ENCODE results near the gene PIAS1.

GRCh38 chr15:68051109-68051508, 3.0 kb upstream of the PIAS1 start:
- no peak for TF ChIP-seq YY1 (IDR thresholded peaks at IDR 0.05; ENCODE audit: insufficient read depth, insufficient read length)
- no peak for TF ChIP-seq SUZ12 (IDR thresholded peaks at IDR 0.05; ENCODE audit: extremely low read depth, insufficient read depth, insufficient read length)
- no peak for TF ChIP-seq ZNF274 (IDR thresholded peaks at IDR 0.05; ENCODE audit: low read depth, low read length)
